Caco-2 (cell line): Measurements from ENCODE around the gene GSX1. TPM values are rescaled to one million over a fixed set of nuclear protein-coding genes. Genes with fewer than 3 reads are reported as not detected.

Experiments
- BruUV-seq: library from RNA; stranded (reverse); fragments of 400-500 nt; replicated peaks from 2 replicates; lab custom pipeline; 2021; lab: Mats Ljungman, UMichigan
- CTCF ChIA-PET: fragments of 300-600 bp; sonication (Branson Sonifier 250); formaldehyde crosslinking; loops from one replicate; lab custom pipeline; 2022; ENCODE audit warnings: antibody characterized with exemption; lab: Charles Lee
- POLR2A ChIA-PET: fragments of 300-600 bp; sonication (Branson Sonifier 250); formaldehyde crosslinking; loops from one replicate; lab custom pipeline; 2022; ENCODE audit warnings: antibody characterized with exemption; lab: Charles Lee
- DNase-seq, 2 experiments: peaks; one replicate each; pipeline versions ENCODE4 v3.0.0 to v3.0.0-alpha.2; 2020 to 2022
- H3K27me3 ChIP-seq: replicated peaks from 2 replicates; pipeline ENCODE4 v1.6.0; 2011; ENCODE audit warnings: low read length; ENCODE audit not compliant: control insufficient read depth, insufficient read depth
- H3K36me3 ChIP-seq: 2 replicates; pipeline ENCODE4 v1.5.1; 2011; ENCODE audit warnings: low read length; ENCODE audit not compliant: control insufficient read depth, insufficient read depth
- H3K4me1 ChIP-seq: fragments of 250-450 bp; sonication (Bioruptor Pico); 2 replicates; pipeline ENCODE4 v1.5.1; 2020; ENCODE audit warnings: mild to moderate bottlenecking
- H3K4me3 ChIP-seq: 2 replicates; pipeline ENCODE4 v1.5.1; 2011; ENCODE audit warnings: low read depth, mild to moderate bottlenecking, control low read depth, low read length
- H3K9me3 ChIP-seq: fragments of 250-450 bp; sonication (Bioruptor Pico); 2 replicates; pipeline ENCODE4 v1.5.1; 2020; ENCODE audit warnings: mild to moderate bottlenecking, moderate library complexity
- H3K27ac Mint-ChIP-seq: one replicate; pipeline ENCODE4 v1.8.0; 2022; ENCODE audit warnings: mixed read lengths; ENCODE audit not compliant: unreplicated experiment
- H3K27me3 Mint-ChIP-seq: one replicate; pipeline ENCODE4 v1.8.0; 2022; ENCODE audit warnings: mixed read lengths; ENCODE audit not compliant: insufficient read depth, unreplicated experiment
- H3K36me3 Mint-ChIP-seq: one replicate; pipeline ENCODE4 v1.8.0; 2022; ENCODE audit warnings: mild to moderate bottlenecking, mixed read lengths; ENCODE audit not compliant: insufficient read depth, unreplicated experiment
- H3K4me1 Mint-ChIP-seq: one replicate; pipeline ENCODE4 v1.8.0; 2022; ENCODE audit warnings: low read depth, mixed read lengths; ENCODE audit not compliant: unreplicated experiment
- H3K4me3 Mint-ChIP-seq: one replicate; pipeline ENCODE4 v1.8.0; 2022; ENCODE audit warnings: mild to moderate bottlenecking, moderate library complexity, mixed read lengths; ENCODE audit not compliant: unreplicated experiment
- H3K9me3 Mint-ChIP-seq: one replicate; pipeline ENCODE4 v1.8.0; 2022; ENCODE audit warnings: mixed read lengths; ENCODE audit not compliant: unreplicated experiment
- intact Hi-C: fragments of 100-400 bp; cut with micrococcal nuclease; formaldehyde crosslinking; loops from one replicate; pipeline ENCODE4 v1.10.0; 2022; ENCODE audit not compliant: unreplicated experiment
- total RNA-seq: library from RNA; stranded (reverse); gene quantifications from 2 replicates; pipeline ENCODE4 v1.2.3, GENCODE V29; 2022
- TF ChIP-seq, protein P1 (sequence below), 2 experiments: fragments of 200-600 bp in 1 of 2; IDR thresholded peaks; 1 replicate in 1 of 2; 2 replicates in 1 of 2; pipeline versions ENCODE4 v1.5.1 to v1.8.0; 2011 to 2022; ENCODE audit warnings: antibody characterized with exemption in 1 of 2, control low read depth in 1 of 2, inconsistent platforms in 1 of 2, low read depth in 1 of 2, low read length in 1 of 2, mild to moderate bottlenecking in 1 of 2, moderate library complexity in 1 of 2; ENCODE audit not compliant: insufficient read depth in 1 of 2, severe bottlenecking in 1 of 2, unreplicated experiment in 1 of 2

GSX1 gene
- total RNA-seq, 1 experiment from 2014 or later = not detected

DNA sequence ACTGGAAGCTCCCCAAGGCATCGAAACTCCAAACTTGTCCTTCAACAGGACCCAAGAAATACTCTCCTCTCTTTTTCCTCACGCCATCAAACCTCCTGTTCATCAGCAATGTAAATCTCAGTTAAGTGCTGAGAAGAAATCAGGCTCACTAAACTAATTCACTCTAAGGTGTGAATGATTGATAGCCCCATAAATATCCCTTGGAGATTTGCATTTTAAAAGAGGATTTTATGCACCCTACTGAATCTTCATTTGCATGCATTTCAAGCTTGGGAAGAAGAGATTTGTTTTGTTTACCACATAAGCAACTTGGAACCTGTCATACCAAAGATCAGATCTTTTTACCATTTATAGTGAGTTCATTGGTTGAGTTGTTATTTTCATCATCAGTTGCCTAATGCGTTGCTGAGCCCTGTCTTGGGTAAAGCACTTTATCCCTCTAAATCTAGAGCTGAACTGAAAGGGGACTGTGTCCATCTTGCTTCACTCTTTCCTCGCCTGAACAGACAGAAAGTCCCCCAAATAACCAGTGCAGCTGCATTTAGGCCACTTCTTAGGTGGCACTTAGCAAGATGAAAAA, 40.2 kb upstream of the GSX1 start:
- H3K27me3 ChIP-seq = no peaks in the 10 kb centered on the region; the same call in 1 of the 2 replicates
- H3K27me3 Mint-ChIP-seq = no peaks in the 10 kb centered on the region

DNA sequence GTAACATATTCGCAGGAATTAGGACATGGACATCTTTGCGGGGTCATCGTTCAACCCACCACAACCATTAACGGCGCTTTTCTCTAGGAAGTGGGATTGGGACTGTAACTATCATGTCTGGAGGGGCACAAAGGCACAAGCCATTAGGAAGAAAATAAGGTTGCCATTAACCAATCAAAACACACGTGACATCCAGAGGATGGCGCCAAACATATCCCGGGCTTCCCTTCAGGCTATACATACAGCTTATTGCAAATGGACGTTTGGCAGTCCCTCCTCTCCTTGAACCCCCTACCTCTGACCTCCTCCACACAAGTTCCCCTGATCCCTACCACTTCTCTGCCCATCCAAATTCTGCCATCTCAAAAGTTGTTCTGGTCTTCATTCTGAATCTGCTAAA, 26.6 kb upstream of the GSX1 start:
- intact Hi-C loops = no loop called here
- no peak overlapping the region for H3K4me3 ChIP-seq
- Mint-ChIP-seq H3K4me3 (no peak overlapping the region), H3K27me3 (peaks cover 9% of the 10 kb centered on the region), H3K9me3 (no peaks in the 10 kb centered on the region), H3K27ac (no peak overlapping the region), H3K36me3 (no peaks in the 10 kb centered on the region), H3K4me1 (no peaks in the 10 kb centered on the region)
- no TSS peak for BruUV-seq
- no peaks in the 10 kb centered on the region for H3K36me3 ChIP-seq
- H3K27me3 ChIP-seq = no peaks in the 10 kb centered on the region
- DNase-seq = no peak
- no peaks in the 10 kb centered on the region for H3K4me1 ChIP-seq
- TF ChIP-seq, protein P1, sequence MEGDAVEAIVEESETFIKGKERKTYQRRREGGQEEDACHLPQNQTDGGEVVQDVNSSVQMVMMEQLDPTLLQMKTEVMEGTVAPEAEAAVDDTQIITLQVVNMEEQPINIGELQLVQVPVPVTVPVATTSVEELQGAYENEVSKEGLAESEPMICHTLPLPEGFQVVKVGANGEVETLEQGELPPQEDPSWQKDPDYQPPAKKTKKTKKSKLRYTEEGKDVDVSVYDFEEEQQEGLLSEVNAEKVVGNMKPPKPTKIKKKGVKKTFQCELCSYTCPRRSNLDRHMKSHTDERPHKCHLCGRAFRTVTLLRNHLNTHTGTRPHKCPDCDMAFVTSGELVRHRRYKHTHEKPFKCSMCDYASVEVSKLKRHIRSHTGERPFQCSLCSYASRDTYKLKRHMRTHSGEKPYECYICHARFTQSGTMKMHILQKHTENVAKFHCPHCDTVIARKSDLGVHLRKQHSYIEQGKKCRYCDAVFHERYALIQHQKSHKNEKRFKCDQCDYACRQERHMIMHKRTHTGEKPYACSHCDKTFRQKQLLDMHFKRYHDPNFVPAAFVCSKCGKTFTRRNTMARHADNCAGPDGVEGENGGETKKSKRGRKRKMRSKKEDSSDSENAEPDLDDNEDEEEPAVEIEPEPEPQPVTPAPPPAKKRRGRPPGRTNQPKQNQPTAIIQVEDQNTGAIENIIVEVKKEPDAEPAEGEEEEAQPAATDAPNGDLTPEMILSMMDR (IDR thresholded peaks at IDR 0.05; ENCODE audit: insufficient read depth in 1 of 2, low read depth in 1 of 2, low read length in 1 of 2, severe bottlenecking in 1 of 2, unreplicated experiment in 1 of 2) = no peak
- CTCF ChIA-PET = interaction anchor here (1.7 kb wide), 1 partner anchor 61 kb away, joined by 7 read pairs; no protein-coding TSS in a partner anchor
- no peaks in the 10 kb centered on the region for H3K9me3 ChIP-seq
- POLR2A ChIA-PET = no interaction called here

More for the DNA sequence above, 40.2 kb upstream of the GSX1 start:
- Mint-ChIP-seq H3K27ac (no peak overlapping the region), H3K36me3 (no peaks in the 10 kb centered on the region), H3K4me3 (no peak overlapping the region), H3K4me1 (no peaks in the 10 kb centered on the region), H3K9me3 (peaks cover 10% of the 10 kb centered on the region)
- H3K4me1 ChIP-seq = no peaks in the 10 kb centered on the region
- H3K9me3 ChIP-seq = no peaks in the 10 kb centered on the region
- BruUV-seq = no TSS peak
- no peaks in the 10 kb centered on the region for H3K36me3 ChIP-seq
- intact Hi-C loops = no loop called here
- no peak for DNase-seq
- ChIA-PET CTCF (no interaction called here), POLR2A (no interaction called here)
- no peak overlapping the region for H3K4me3 ChIP-seq
- TF ChIP-seq, protein P1 (IDR thresholded peaks at IDR 0.05; ENCODE audit: insufficient read depth in 1 of 2, low read depth in 1 of 2, low read length in 1 of 2, severe bottlenecking in 1 of 2, unreplicated experiment in 1 of 2) = no peak

DNA sequence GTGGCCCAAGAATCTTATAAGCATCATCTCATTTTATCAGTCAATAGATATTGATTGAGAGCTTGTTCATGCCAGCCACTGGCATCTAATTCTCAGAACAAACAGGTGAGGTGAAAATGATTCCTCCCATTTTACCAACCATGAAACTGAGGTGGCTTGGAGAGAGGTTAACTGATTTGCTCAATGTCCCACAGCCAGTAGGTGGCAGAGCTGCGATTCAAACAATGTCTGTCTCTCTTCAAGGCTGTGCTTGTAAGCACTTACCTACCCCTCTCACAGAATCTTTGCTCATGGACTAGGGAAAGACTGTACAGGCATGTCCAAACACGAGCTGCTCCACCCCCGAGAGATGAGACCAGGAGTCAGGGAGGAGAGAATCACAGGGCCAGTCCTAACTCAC, 21.5 kb upstream of the GSX1 start:
- Mint-ChIP-seq H3K9me3 (no peaks in the 10 kb centered on the region), H3K27ac (no peak overlapping the region), H3K36me3 (no peaks in the 10 kb centered on the region), H3K4me1 (peaks cover 7% of the 10 kb centered on the region), H3K4me3 (no peak overlapping the region), H3K27me3 (peaks cover 2% of the 10 kb centered on the region)
- TF ChIP-seq, protein P1 (IDR thresholded peaks at IDR 0.05; ENCODE audit: insufficient read depth in 1 of 2, low read depth in 1 of 2, low read length in 1 of 2, severe bottlenecking in 1 of 2, unreplicated experiment in 1 of 2) = peak; percentile 69 to 85
- H3K27me3 ChIP-seq = no peaks in the 10 kb centered on the region
- no peaks in the 10 kb centered on the region for H3K9me3 ChIP-seq
- CTCF ChIA-PET = interaction anchor here (0.5 to 5.3 kb wide), 7 partner anchors 12 to 409 kb away, joined by 3 to 74 read pairs (median 4); no protein-coding TSS in a partner anchor
- no peaks in the 10 kb centered on the region for H3K36me3 ChIP-seq
- H3K4me1 ChIP-seq = no peaks in the 10 kb centered on the region
- POLR2A ChIA-PET = no interaction called here
- BruUV-seq = no TSS peak
- peak; percentile 60 to 70 for DNase-seq
- no peak overlapping the region for H3K4me3 ChIP-seq
- intact Hi-C loops = loop anchor here (1.0 to 10.0 kb wide), 4 partner anchors 55 to 286 kb away; no protein-coding TSS in a partner anchor
